Fibroblast of lung (primary cell): Measurements from ENCODE around the gene MCFD2. TPM values are rescaled to one million over a fixed set of nuclear protein-coding genes. Genes with fewer than 3 reads are reported as not detected.

Experiments
- DNase-seq, 2 donors: peaks; one replicate each; pipeline versions ENCODE4 v3.0.0 to v3.0.0-alpha.2; 2010; ENCODE audit warnings: low read depth in 2 of 2
- H2AFZ ChIP-seq: 2 replicates; pipeline ENCODE4 v1.5.1; 2012; ENCODE audit warnings: low read length, control low read depth, inconsistent platforms
- H3K27ac ChIP-seq: 2 replicates; pipeline ENCODE4 v1.5.1; 2011; ENCODE audit warnings: low read length, control low read depth; ENCODE audit not compliant: insufficient read depth
- H3K27me3 ChIP-seq: 2 replicates; pipeline ENCODE4 v1.5.1; 2011; ENCODE audit warnings: mild to moderate bottlenecking, low read length; ENCODE audit not compliant: control insufficient read depth, insufficient read depth
- H3K36me3 ChIP-seq: 2 replicates; pipeline ENCODE4 v1.5.1; 2011; ENCODE audit warnings: low read length; ENCODE audit not compliant: control insufficient read depth, insufficient read depth
- H3K4me1 ChIP-seq: 2 replicates; pipeline ENCODE4 v1.5.1; 2011; ENCODE audit warnings: low read length; ENCODE audit not compliant: control insufficient read depth, insufficient read depth; ENCODE audit errors: extremely low read depth
- H3K4me2 ChIP-seq: 2 replicates; pipeline ENCODE4 v1.5.1; 2011; ENCODE audit warnings: low read length, control low read depth; ENCODE audit not compliant: insufficient read depth; ENCODE audit errors: extremely low read depth
- H3K4me3 ChIP-seq, 4 experiments: fragments of 200-600 bp in 1 of 4; sonication (generic) in 1 of 4; replicated peaks in 1 of 4; 2 replicates each; pipeline ENCODE4 v1.5.1; 2011 to 2016; ENCODE audit warnings: low read length in 4 of 4, low read depth in 3 of 4, mild to moderate bottlenecking in 3 of 4, control low read depth in 2 of 4, inconsistent platforms in 1 of 4, mixed read lengths in 1 of 4; ENCODE audit not compliant: insufficient read depth in 1 of 4; ENCODE audit errors: control extremely low read depth in 1 of 4
- H3K79me2 ChIP-seq: 2 replicates; pipeline ENCODE4 v1.5.1; 2012; ENCODE audit warnings: mild to moderate bottlenecking, low read length, inconsistent platforms; ENCODE audit not compliant: control insufficient read depth, insufficient read depth
- H3K9ac ChIP-seq: 2 replicates; pipeline ENCODE4 v1.5.1; 2011; ENCODE audit warnings: mild to moderate bottlenecking, low read length, control low read depth; ENCODE audit not compliant: insufficient read depth
- H3K9me3 ChIP-seq: 2 replicates; pipeline ENCODE4 v1.5.1; 2012; ENCODE audit warnings: low read depth, low read length; ENCODE audit not compliant: control insufficient read depth, insufficient read depth
- H4K20me1 ChIP-seq: 2 replicates; pipeline ENCODE4 v1.5.1; 2011; ENCODE audit warnings: low read length; ENCODE audit not compliant: control insufficient read depth, insufficient read depth; ENCODE audit errors: extremely low read depth
- EZH2 ChIP-seq: IDR thresholded peaks from 2 replicates; pipeline ENCODE4 v1.5.1; 2012; ENCODE audit warnings: low read length, control low read depth, mild to moderate bottlenecking; ENCODE audit errors: missing control alignments
- polyA plus RNA-seq, 2 donors: library from polyadenylated mRNA; depleted of rRNA in 1 of 2; stranded (reverse) in 1 of 2; unstranded in 1 of 2; fragments of >200 nt; gene quantifications; 2 replicates each; pipeline ENCODE4 v1.2.1, GENCODE V29; 2011 to 2012; ENCODE audit warnings: missing spikeins in 1 of 2
- total RNA-seq: library from RNA; depleted of rRNA; stranded (reverse); fragments of >200 nt; gene quantifications from 2 replicates; pipeline ENCODE4 v1.2.1, GENCODE V29; 2014
- TF ChIP-seq, protein P1 (sequence below), 2 donors: IDR thresholded peaks in 1 of 2; conservative IDR thresholded peaks in 1 of 2; 1 replicate in 1 of 2; 2 replicates in 1 of 2; pipeline ENCODE4 v1.5.1; 2011 to 2012; ENCODE audit warnings: low read length in 2 of 2, control low read depth in 1 of 2, inconsistent platforms in 1 of 2, low read depth in 1 of 2, mild to moderate bottlenecking in 1 of 2

MCFD2 gene
- total and polyA plus RNA-seq, 2 donors (not counting 1 experiment from before 2014, with no cell fraction given): 151 to 328 TPM

DNA sequence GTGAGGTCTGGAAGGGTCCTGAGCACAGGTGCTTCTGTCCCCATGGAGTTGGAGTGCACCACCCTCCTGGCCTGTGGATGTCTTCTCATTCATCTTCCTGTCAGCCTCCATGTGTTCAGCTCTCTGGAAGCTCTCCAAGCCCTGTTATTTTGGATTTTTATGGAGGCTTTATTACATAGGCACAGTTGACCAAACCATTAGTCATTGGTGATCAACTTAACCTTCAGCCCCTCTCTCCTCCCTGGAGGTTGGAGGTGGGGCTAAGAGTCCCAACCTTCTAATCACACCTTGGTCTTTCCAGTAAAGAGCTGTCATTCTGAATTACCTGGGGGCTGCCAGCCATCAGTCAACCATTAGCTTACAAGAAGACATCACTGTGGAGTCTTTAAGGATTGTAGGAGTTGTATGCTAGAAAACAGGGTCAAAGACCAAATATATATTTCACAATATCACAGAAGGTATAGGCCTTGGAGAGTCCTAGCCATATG is 7.5 kb upstream of the MCFD2 start:
- Histone ChIP-seq H3K9me3 (no peaks in the 10 kb centered on the region), H3K9ac (no peak overlapping the region), H4K20me1 (no peaks in the 10 kb centered on the region), H3K4me3 (no peak overlapping the region), H3K79me2 (no peaks in the 10 kb centered on the region), H3K27ac (no peak overlapping the region), H3K4me2 (no peak overlapping the region), H3K27me3 (no peaks in the 10 kb centered on the region), H2AFZ (no peak overlapping the region), H3K4me1 (no peaks in the 10 kb centered on the region), H3K36me3 (no peaks in the 10 kb centered on the region)
- no peak for TF ChIP-seq EZH2
- TF ChIP-seq, protein P1, sequence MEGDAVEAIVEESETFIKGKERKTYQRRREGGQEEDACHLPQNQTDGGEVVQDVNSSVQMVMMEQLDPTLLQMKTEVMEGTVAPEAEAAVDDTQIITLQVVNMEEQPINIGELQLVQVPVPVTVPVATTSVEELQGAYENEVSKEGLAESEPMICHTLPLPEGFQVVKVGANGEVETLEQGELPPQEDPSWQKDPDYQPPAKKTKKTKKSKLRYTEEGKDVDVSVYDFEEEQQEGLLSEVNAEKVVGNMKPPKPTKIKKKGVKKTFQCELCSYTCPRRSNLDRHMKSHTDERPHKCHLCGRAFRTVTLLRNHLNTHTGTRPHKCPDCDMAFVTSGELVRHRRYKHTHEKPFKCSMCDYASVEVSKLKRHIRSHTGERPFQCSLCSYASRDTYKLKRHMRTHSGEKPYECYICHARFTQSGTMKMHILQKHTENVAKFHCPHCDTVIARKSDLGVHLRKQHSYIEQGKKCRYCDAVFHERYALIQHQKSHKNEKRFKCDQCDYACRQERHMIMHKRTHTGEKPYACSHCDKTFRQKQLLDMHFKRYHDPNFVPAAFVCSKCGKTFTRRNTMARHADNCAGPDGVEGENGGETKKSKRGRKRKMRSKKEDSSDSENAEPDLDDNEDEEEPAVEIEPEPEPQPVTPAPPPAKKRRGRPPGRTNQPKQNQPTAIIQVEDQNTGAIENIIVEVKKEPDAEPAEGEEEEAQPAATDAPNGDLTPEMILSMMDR (conservative IDR thresholded peaks at IDR 0.05 in 1 of 2, IDR thresholded peaks at IDR 0.05 in 1 of 2; ENCODE audit: low read depth in 1 of 2, low read length in 2 of 2): no peak
- peak in 1 of 2 donors; percentile 28 for DNase-seq

- Histone ChIP-seq H3K79me2 (no peaks in the 10 kb centered on the region), H3K36me3 (no peaks in the 10 kb centered on the region), H3K4me3 (no peak overlapping the region), H3K9me3 (no peaks in the 10 kb centered on the region), H2AFZ (no peak overlapping the region), H3K4me1 (no peaks in the 10 kb centered on the region), H3K4me2 (no peak overlapping the region), H3K9ac (no peak overlapping the region), H3K27me3 (no peaks in the 10 kb centered on the region), H4K20me1 (no peaks in the 10 kb centered on the region), H3K27ac (no peak overlapping the region)
- no peak for TF ChIP-seq EZH2
- TF ChIP-seq, protein P1 (conservative IDR thresholded peaks at IDR 0.05 in 1 of 2, IDR thresholded peaks at IDR 0.05 in 1 of 2; ENCODE audit: low read depth in 1 of 2, low read length in 2 of 2): no peak
- no peak for DNase-seq
Measured at GRCh38 chr2:46922606-46923005, 7.0 kb upstream of the MCFD2 start.

DNA sequence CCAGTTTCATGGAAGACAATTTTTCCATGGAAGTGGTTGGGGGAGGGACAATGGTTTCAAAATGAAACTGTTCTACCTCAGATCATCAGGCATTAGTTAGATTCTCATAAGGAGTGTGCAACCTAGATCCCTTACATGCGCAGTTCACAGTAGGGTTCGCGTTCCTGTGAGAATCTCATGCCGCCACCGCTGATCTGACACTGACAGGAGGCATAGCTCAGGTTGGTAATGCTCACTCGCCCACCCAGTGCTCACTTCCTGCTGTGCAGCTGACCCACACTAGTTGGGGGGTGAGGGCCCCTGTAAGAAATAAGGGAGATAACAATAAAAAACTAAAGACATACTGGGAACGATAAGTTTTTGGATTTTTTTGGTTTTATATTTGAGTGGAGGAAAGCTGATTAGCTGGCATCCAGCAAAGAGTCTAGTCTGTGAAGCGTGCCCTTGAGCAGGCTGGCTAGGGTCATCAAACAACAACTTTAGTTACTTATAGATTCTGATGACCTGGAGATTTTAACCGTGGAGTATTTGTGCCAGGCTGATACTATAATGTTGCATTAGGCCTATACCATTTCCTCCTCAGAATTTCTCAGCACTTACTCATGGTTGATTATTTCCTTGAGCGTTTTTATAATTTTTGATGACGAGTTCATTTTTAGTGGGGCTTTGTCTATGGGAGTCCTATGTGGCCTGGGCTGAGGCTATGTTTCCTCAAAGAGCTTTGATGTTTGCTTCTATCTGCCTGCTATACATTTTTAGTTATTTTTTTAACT is 6.3 kb upstream of the MCFD2 start:
- Histone ChIP-seq H3K79me2 (no peaks in the 10 kb centered on the region), H3K9me3 (no peaks in the 10 kb centered on the region), H4K20me1 (no peaks in the 10 kb centered on the region), H3K4me1 (no peaks in the 10 kb centered on the region), H3K27ac (no peak overlapping the region), H2AFZ (no peak overlapping the region), H3K27me3 (no peaks in the 10 kb centered on the region), H3K9ac (no peak overlapping the region), H3K4me3 (no peak overlapping the region), H3K4me2 (no peak overlapping the region), H3K36me3 (no peaks in the 10 kb centered on the region)
- TF ChIP-seq, protein P1 (conservative IDR thresholded peaks at IDR 0.05 in 1 of 2, IDR thresholded peaks at IDR 0.05 in 1 of 2; ENCODE audit: low read depth in 1 of 2, low read length in 2 of 2): no peak
- TF ChIP-seq EZH2: no peak
- DNase-seq: peak in 1 of 2 donors; percentile 32
